Measurements from ENCODE around the gene KDM1B. TPM values are rescaled to one million over a fixed set of nuclear protein-coding genes. Genes with fewer than 3 reads are reported as not detected.
"Not testable (repeated sequence)": the region's sequence is repeated elsewhere in the genome, so short reads cannot be mapped to it uniquely, and the experiment has no call there.

The KDM1B gene
- polyA plus RNA-seq, 3 donors = 20.1 to 20.7 (median 20.4) TPM

DNA sequence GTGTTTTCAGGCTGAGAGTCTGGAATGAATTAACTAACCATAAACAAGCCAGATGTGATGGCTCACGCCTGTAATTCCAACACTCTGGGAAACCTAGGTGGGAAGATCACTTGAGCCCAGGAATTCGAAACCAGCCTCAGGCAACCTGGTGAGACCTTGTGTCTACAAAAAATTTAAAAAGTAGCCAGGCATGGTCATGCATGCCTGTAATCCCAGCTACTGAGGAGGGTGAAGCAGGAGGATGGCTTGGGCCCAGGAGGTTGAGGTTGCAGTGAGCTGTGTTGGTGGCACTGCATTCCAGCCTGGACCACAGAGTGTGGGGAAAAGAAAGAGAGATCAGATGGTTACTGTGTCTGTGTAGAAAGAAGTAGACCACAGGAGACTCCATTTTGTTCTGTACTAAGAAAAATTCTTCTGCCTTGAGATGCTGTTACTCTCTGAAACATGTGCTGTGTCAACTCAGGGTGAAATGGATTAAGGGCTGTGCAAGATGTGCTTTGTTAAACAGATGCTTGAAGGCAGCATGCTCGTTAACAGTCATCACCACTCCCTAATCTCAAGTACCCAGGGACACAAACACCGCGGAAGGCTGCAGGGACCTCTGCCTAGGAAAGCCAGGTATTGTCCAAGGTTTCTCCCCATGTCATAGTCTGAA is 71.4 kb downstream of the KDM1B start:
- not testable (repeated sequence) for DNase-seq (ENCODE audit: low read depth in 3 of 3, low spot score in 2 of 3)

DNA sequence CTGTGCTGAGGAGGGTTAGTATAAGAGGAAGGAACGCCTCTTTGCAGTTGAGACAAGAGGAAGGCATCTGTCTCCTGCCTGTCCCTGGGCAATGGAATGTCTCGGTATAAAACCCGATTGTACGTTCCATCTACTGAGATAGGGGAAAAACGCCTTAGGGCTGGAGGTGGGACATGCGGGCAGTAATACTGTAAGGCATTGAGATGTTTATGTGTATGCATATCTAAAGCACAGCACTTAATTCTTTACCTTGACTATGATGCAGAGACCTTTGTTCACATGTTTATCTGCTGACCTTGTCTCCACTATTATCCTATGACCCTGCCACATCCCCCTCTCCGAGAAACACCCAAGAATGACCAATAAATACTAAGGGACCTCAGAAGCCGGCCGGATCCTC is 71.9 kb downstream of the KDM1B start:
- DNase-seq (ENCODE audit: low read depth in 3 of 3, low spot score in 2 of 3) = not testable (repeated sequence)

DNA sequence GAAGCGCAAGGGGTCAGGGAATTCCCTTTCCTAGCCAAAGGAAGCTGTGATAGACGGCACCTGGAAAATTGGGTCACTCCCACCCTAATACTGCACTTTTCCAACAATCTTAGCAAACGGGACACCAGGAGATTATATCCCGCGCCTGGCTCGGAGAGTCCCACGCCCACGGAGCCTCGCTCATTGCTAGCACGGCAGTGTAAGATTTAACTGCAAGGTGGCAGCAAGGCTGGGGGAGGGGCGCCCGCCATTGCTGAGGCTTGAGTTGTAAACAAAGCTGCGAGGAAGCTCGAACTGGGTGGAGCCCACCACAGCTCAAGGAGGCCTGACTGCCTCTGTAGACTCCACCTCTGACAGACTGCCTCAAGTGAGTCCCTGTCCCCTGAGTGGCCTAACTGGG is 73.4 kb downstream of the KDM1B start:
- not testable (repeated sequence) for DNase-seq (ENCODE audit: low read depth in 3 of 3, low spot score in 2 of 3)

DNA sequence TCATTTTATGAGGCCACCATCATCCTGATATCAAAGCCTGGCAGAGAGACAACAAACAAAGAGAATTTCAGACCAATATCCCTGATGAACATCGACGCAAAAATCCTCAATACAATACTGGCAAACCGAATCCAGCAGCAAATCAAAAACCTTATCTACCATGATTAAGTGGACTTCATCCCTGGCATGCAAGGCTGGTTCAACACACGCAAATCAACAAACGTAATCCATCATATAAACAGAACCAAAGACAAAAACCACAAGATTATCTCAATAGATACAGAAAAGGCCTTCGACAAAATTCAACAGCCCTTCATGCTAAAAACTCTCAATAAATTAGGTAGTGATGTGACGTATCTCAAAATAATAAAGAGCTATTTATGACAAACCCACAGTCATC is 76.6 kb downstream of the KDM1B start:
- DNase-seq (ENCODE audit: low read depth in 3 of 3, low spot score in 2 of 3) = not testable (repeated sequence)

DNA sequence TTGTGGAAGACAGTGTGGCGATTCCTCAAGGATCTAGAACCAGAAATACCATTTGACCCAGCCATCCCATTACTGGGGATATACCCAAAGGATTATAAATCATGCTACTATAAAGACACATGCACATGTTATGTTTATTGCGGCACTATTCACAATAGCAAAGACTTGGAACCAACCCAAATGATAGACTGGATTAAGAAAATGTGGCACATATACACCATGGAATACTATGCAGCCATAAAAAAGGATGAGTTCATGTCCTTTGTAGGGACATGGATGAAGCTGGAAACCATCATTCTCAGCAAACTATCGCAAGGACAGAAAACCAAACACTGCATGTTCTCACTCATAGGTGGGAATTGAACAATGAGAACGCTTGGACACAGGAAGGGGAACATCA is 78.5 kb downstream of the KDM1B start:
- not testable (repeated sequence) for DNase-seq (ENCODE audit: low read depth in 3 of 3, low spot score in 2 of 3)

DNA sequence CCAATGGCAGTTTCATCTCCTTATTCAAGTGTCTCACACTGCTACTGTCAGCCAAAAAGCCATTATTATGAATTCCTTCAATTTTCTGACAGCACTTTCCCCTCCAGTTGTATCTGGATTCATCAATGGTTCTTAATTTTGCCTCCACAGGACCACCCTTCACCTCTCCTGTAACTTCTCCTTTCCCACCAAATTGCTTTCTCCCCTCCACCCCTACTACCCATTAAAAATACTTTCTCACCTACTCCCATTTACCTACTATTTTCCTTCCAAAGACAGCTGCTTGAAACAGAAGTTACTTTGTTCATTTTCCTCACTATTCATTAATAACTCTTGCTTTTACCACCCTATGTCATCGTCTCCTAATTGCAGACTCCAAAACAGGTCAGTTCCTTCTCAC is 79.3 kb downstream of the KDM1B start:
- no peak for DNase-seq (ENCODE audit: low read depth in 3 of 3, low spot score in 2 of 3)

DNA sequence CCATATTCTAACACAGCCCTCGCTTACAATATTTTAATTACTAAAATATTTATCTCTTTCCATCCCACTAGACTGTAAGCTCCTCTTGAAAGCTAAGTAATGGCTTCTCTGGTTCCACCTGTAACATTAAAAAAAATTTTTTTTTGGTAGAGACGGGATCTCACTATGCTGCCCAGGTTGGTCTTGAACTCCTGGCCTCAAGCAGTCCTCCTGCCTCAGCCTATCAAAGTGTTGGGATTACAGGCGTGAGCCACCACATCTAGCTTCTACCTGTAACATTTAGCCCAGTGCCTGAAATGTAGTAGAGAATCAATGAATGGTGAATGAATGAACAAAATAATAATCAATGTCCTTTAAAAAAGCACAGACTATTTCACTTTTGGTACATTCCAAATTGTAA is 80.3 kb downstream of the KDM1B start:
- DNase-seq (ENCODE audit: low read depth in 3 of 3, low spot score in 2 of 3) = no peak

DNA sequence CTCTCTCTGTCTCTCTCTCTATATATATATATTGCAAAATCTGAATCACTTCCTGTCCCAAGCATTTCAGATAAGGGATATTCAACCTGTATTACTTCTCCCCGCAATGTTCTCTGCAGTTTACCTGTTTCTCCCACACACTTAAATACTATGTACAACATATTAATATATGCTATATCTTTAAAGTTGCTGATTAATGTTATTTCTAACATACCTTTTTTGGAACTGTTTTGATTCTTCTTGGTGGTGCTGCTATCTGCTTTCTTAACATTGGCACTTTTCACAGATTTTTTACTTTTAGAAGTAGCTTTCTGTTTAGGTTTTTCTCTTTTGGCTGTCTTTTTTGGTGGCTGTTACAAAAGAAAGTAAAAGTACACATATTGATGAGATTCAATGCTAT is 81.9 kb downstream of the KDM1B start:
- DNase-seq (ENCODE audit: low read depth in 3 of 3, low spot score in 2 of 3) = no peak

DNA sequence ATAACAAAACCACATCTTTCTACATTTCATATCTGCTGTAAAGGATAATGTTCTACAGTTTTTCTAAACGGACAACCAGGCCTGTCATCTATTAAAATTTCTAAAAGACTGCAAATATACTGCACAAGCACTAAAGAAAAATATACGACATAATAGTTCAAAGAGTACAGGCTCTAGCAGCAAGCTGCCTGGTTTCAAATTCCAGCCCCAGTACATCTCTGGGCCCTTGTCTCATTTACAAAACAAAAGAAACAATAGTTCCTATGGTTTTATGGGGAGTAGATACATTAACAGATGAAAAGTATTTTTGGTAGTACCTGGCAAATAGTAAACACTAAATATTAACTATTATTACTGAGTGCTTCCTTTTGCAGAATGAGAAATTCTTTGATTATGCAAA is 85.0 kb downstream of the KDM1B start:
- DNase-seq (ENCODE audit: low read depth in 3 of 3, low spot score in 2 of 3) = no peak

DNA sequence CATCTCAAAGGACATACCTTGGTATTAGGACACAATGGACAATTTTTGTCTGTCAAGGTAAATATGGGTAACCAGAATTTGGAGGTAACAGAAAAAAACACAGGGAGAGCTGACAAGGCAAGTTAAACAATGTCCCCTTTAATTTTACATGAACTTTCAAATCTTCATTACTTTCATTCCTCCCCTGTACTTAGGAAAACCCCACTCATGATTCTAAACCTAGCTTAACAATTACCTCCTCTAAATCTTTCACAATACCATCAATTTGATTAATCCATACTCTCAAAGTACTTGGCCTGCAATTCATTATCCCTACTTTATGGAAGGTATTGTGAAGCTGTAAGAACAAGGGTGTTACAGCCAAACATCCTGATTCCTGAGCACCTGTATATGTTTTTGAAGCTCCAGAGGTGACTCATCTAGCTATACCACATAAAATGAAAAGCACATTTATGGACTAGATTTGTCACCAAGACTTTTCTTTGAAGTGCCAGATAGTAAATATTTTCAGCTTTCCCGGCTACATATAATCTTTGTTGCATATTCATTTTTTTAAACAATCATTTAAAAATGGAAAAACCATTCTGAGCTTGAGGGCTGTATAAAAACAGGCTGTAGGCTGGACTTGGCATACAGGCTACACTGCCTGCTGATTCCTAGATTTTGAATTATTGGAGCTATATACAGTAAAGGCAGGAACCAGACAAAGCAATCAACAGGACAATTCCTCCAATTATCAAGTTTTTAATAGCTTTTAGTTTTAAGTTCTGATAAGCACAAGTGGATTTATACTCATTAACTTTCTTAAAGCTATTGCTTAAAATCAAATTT is 86.2 kb downstream of the KDM1B start:
- DNase-seq (ENCODE audit: low read depth in 3 of 3, low spot score in 2 of 3) = no peak

DNA sequence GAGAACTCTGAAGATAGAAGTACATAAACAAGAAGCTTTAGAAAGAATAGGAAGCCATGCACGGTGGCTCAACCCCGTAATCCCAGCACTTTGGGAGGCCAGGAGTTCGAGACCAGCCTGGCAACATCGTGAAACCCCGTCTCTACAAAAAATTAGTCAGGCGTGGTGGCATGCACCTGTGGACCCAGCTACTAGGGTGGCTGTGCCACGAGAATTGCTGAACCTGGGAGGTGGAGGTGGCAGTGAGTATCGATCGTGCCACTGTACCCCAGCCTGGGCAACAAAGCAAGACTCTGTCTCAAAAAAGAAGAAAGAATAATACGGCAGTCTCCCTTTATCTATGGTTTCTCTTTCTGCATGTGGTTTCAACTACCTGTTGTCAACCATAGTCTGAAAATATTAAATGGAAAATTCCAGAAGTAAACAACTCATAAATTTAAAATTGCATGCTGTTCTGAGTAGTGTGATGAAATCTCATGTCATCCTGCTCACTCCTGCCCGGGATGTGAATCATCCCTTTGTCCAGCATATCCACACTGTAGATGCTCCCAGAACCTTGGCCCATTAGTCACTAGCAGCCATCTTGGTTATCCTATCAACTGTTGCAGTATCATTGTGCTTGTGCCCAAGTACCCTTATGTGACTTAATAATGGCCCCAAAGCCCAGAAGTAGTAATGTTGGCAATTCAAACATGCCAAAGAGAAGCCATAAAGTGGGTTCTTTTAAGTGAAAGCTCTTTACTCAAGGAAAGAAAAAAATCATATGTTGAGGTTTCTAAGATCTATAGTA is 87.0 kb downstream of the KDM1B start:
- DNase-seq (ENCODE audit: low read depth in 3 of 3, low spot score in 2 of 3) = no peak

DNA sequence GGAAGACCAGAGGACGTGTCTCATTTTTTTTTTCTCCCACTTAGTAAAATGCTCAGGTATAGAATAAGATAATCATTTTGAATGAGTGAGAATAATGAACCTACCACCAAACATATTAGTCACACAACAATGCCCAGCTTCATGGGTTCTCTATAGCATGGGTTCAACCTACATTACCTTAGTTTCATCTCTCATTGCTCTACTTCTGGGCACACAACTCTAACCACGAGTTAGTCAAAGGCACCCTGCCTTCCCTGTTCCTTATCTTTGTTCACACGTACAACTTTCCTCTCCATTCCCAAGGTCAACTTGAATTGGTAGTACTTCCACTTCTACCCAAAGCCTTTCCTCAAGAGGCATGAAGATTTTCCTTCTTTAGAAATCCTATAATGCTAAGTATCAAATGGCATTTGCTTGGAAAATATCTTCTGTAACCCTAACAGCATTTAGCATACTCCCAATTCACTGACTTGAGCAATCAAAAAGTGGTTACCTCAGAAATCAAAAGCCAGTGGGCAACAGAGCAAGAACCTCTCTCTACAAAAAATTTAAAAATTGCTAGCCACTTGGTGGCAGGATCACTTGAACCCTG is 88.2 kb downstream of the KDM1B start:
- DNase-seq (ENCODE audit: low read depth in 3 of 3, low spot score in 2 of 3) = no peak

DNA sequence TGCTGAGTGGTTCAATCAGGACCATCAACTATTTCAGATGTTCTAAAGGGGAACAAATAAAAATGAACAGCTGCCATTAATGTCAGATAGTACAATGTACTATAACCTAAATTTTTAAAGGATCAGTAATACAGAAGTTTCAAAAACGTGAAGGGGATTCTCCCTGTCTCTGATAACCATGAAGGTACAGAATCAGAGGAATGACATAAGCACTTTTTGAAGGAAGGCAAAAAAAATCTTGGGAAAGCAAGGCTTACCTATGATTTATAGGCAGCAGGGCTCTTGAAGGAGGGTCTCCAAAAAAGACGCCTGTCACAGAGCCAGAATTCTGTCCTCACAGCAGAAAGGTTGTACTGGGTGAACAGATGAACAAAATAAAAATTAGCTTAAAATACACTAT is 89.0 kb downstream of the KDM1B start:
- DNase-seq (ENCODE audit: low read depth in 3 of 3, low spot score in 2 of 3) = no peak

DNA sequence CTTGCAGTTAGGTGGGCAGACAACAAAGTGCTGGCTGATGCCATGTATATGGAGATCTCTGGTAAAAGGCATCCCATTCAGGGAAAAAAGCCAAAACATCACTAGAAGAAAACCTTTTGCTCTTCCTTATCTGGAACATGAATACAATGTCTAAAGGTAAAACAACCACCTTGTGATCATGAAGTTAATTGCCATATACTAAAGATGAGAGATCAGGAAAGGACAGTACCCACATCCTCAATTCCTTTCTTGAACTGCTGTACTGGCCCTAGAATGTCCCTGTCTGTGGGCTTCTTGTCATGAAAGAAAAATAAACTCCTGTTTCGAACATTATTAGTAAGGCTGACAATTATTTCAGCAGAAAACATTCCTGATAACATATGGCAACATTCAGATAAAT is 89.9 kb downstream of the KDM1B start:
- DNase-seq (ENCODE audit: low read depth in 3 of 3, low spot score in 2 of 3) = no peak

DNA sequence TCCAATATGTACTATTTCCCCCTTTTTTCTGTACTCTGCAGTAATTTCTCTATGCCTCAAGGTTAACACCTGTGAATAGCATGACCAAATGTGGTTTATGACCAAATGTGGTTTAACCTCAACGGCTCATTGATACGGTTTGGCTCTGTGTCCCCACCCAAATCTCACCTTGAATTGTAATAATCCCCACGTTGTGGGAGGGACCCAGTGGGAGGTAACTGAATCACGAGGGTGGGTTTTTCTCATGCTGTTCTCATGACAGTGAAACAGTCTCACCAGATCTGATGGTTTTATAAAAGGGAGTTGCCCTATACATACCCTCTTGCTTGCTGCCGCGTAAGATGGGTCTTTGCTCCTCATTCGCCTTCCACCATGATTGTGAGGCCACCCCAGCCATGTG is 90.4 kb downstream of the KDM1B start:
- DNase-seq (ENCODE audit: low read depth in 3 of 3, low spot score in 2 of 3) = no peak

DNA sequence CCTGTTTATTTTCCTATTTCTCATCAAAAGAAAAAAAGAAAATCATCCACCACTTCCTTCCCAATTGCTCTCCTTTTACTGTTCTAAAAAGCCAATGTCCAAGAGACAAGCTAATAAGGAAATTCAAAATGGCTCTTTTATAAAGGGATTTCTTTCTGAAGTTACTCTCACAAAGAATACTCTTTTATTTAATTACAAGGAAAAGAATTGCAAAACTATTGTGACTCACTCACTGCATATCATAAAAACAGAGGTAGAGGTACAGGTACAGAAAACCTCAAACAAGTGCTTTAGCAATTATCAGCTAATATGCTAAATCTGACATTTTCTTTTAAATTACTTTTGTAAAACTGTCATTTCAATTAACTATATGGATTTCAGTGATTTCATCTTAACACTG is 91.0 kb downstream of the KDM1B start:
- no peak for DNase-seq (ENCODE audit: low read depth in 3 of 3, low spot score in 2 of 3)

DNA sequence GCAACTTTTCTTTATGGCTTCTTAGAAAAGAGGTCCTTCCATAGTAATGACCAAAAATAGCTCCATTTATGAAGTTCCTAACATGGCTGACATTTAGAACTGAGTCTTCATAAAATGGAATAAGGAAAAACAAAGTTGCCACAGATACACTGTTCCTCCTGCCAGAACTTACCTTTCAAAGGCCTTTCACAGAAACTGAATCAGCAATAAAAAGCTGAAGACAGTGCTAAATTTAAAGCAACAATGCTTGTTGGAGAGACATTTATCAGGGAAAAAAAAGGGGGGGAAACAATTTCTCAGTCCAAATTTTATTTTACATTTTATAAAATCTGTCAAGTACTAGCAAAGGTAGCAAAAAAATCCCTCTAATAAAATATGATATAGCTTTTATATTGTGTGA is 91.8 kb downstream of the KDM1B start:
- no peak for DNase-seq (ENCODE audit: low read depth in 3 of 3, low spot score in 2 of 3)

DNA sequence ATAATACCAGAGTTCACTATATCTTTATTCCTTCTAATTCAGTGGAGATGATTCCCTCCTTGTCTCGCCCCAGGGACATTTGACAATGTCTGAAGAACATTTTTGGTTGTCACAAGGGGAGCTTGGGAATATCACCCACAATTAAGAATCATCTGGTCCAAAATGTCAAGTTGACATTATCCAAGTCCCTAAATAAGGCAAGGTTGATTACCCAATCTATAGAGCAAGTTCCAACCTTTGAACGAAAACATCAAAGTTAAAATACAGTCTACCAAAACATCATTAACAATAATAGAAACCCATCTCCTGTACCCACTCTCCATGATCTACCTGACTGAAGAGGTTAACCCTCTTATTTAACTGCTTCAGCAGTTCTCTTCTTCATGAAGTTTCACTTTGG is 93.5 kb downstream of the KDM1B start:
- DNase-seq (ENCODE audit: low read depth in 3 of 3, low spot score in 2 of 3) = no peak

DNA sequence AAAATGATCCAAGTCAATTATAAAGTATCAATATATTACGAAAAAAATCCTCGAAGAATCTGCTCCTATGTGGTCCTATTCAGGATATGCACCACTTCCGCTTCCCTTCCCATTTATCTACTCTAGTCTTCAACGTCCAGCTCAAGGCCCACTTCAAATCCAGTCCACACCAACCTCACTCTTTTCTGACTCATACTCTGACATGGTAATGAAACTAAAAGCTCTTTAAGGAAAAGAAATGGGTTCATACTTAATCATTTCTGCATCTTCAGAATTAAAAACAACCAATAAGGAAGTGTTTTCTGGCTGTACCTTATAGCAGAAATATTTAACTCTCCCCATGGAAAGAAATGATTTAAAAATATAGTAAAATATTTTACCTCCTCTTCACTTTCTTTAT is 94.0 kb downstream of the KDM1B start:
- DNase-seq (ENCODE audit: low read depth in 3 of 3, low spot score in 2 of 3) = no peak

DNA sequence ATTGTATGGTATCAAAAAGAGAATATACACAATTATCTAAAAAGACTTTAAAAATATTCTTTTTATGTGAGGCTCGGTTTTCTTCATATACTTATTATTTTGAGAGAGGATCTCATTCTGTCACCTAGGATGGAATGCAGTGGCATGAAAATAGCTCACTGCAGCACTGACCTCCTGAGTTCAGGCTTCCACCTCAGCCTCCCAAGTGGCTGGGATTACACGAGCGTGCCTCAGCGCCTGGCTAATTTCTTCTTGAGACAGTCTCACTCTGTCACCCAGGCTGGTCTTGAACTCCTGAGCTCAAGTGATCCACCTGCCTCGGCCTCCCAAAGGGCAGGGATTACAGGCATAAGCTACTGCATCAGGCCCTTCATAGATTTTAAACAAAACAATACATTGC is 98.4 kb downstream of the KDM1B start:
- no peak for DNase-seq (ENCODE audit: low read depth in 3 of 3, low spot score in 2 of 3)

DNA sequence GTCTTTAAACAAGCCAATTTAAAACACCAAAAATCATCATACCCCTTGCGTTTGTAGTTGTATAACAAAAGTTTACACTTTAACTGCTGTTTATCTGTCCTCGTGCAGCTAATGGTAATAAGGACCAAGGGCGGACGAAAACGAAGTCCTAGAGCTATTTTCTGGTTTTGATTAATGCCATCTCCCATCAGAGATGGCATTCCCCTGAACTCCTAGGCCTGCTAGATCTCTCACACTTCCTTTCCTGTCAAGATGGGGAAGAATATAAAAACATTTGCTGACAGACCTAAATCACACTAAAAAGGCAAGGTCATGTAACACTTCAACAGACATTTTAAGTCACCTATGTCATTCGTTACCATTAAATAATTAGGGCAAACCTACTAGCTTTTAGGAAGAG is 99.6 kb downstream of the KDM1B start:
- DNase-seq (ENCODE audit: low read depth in 3 of 3, low spot score in 2 of 3) = no peak

All from right renal cortex interstitium (tissue), 3 donors.